NT2/D1 (cell line): ENCODE measurements around the gene PCDHGC4.

Source experiments
- SUZ12 ChIP-seq: IDR thresholded peaks from 2 replicates; pipeline ENCODE4 v1.6.1; 2011; ENCODE audit not compliant: insufficient read length, insufficient read depth; ENCODE audit errors: extremely low read depth
- YY1 ChIP-seq: IDR thresholded peaks from 2 replicates; pipeline ENCODE4 v1.6.1; 2011; ENCODE audit not compliant: insufficient read length, insufficient read depth

- no peak for TF ChIP-seq YY1
- no peak for TF ChIP-seq SUZ12
These were observed 40.8 kb downstream of the PCDHGC4 start for GRCh38 chr5:141525653-141526052.
